Measurements from ENCODE around the gene SORCS1. TPM values are rescaled to one million over a fixed set of nuclear protein-coding genes. Genes with fewer than 3 reads are reported as not detected.
A peak's percentile ranks its signal among the peaks of the same experiment; 100 is the strongest.
"Not testable (repeated sequence)": the region's sequence is repeated elsewhere in the genome, so short reads cannot be mapped to it uniquely, and the experiment has no call there.

The SORCS1 gene
- total and polyA plus RNA-seq, 8 donors = 0.46 to 2.6 (median 1.6) TPM

DNA sequence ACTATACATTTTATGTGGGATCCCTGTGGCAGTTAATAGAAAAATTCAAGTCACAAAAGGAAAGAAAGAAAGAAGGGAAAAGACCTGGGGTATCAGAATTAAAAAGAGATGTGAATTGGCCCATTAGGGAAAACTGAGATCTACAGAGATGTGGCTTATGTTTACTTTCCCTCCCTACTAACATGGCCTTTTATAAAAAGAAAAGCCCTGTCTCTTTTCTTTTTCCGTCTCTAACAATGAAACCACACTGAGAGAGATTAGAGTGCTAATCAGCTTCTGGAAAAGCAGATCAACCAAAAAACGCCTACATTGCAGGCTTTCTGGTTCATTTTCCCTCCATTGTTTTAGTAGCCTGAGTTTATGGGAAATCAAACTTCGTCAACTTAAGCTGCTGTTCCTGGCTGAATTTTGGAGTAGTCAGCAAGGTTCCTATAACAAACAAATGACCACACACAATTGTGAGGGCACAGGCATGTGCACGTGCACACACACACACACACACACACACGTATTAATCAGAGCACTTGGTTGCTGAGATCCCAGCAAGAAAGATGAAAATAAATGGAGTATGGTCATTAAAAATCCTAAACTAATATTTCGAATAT is 235.1 kb downstream of the SORCS1 start:
- ATAC-seq (no peak), FAIRE-seq (no peak), DNase-seq (no peak)
- H3K4me1 ChIP-seq = no peaks in the 10 kb centered on the region
- no peak overlapping the region for H3K4me3 ChIP-seq
- peaks cover 0 to 4% (median 0%) of the 10 kb centered on the region in 4 donors for H3K27me3 ChIP-seq
- no peak overlapping the region for H3K27ac ChIP-seq
- intact Hi-C loops (cut with DNase I) = no loop called here
- WGBS, 2 donors = 57 to 69% methylated on average over 6 of the region's 6 CpGs
- no peaks in the 10 kb centered on the region for H3K9me3 ChIP-seq
- no peaks in the 10 kb centered on the region for H3K36me3 ChIP-seq
- TF ChIP-seq, protein P1, sequence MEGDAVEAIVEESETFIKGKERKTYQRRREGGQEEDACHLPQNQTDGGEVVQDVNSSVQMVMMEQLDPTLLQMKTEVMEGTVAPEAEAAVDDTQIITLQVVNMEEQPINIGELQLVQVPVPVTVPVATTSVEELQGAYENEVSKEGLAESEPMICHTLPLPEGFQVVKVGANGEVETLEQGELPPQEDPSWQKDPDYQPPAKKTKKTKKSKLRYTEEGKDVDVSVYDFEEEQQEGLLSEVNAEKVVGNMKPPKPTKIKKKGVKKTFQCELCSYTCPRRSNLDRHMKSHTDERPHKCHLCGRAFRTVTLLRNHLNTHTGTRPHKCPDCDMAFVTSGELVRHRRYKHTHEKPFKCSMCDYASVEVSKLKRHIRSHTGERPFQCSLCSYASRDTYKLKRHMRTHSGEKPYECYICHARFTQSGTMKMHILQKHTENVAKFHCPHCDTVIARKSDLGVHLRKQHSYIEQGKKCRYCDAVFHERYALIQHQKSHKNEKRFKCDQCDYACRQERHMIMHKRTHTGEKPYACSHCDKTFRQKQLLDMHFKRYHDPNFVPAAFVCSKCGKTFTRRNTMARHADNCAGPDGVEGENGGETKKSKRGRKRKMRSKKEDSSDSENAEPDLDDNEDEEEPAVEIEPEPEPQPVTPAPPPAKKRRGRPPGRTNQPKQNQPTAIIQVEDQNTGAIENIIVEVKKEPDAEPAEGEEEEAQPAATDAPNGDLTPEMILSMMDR (IDR thresholded peaks at IDR 0.05) = no peak

DNA sequence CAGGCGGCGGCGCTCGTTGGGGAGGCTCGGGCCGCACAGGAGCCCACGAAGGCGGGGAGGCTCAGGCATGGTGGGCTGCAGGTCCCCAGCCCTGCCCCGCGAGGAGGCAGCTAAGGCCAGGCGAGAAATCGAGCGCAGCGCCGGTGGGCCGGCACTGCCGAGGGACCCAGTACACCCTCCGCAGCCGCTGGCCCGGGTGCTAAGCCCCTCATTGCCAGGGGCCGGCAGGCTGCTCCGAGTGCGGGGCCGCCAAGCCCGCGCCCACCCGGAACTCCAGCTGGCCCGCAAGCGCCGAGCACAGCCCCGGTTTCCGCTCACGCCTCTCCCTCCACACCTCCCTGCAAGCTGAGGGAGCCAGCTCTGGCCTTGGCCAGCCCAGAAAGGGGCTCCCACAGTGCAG is 236.4 kb downstream of the SORCS1 start:
- H3K4me1 ChIP-seq; FAIRE-seq; H3K27me3 ChIP-seq; ATAC-seq; H3K4me3 ChIP-seq; intact Hi-C loops (cut with DNase I); H3K27ac ChIP-seq; H3K9me3 ChIP-seq; H3K36me3 ChIP-seq: not testable (repeated sequence)
- WGBS, 2 donors = 87 to 93% methylated on average over 24 to 33 of the region's 33 CpGs
- DNase-seq = peak in 2 of 6 donors; percentile 12 to 50

DNA sequence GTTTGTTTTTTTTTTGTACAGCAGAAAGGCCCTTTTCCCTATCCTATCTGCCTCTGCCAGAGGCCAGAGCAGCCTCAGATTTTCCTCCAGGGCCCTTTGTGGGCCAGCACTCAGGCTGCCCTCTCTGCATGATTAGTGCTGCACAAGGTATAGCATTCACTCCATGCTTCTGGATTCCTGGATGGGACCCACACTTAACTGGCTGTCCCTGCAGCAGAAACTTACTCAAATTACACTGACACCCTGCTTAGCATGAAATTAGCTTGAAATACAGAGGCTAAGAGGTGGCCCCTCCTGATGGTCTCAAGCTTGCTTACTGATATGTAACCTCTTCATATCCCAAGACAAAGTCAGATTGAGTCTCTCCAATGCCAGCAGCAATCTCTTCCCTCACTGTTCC is 239.3 kb downstream of the SORCS1 start:
- TF ChIP-seq, protein P1 (IDR thresholded peaks at IDR 0.05) = no peak
- Histone ChIP-seq H3K4me1 (no peaks in the 10 kb centered on the region), H3K27ac (no peak overlapping the region), H3K9me3 (no peaks in the 10 kb centered on the region), H3K27me3 (no peaks in the 10 kb centered on the region), H3K4me3 (no peak overlapping the region), H3K36me3 (no peaks in the 10 kb centered on the region)
- DNase-seq (no peak), FAIRE-seq (no peak), ATAC-seq (no peak)
- intact Hi-C loops (cut with DNase I) = no loop called here

DNA sequence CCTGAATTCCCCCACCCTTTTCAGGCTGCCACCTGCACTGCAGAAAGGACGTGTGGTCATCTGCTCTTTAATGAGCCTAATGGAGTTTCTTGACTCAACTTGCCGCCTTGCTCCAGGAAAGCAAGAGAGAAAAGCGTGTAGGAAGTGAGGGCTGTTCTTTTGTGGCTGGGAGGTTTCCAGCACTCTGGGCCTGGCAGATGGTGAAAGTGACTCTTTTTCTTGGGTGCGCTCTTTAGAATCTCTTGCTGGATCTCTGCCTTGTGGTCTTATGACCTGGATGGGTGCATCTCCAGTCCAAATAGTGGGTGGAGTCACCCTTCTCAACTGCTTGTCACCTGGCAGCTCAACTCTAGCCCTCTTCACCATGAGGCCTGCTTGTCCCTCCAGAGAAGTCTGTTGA is 244.0 kb downstream of the SORCS1 start:
- DNase-seq = no peak
- intact Hi-C loops (cut with DNase I) = no loop called here
- no peaks in the 10 kb centered on the region for H3K27me3 ChIP-seq
- no peak overlapping the region for H3K4me3 ChIP-seq
- H3K4me1 ChIP-seq = no peaks in the 10 kb centered on the region
- no peaks in the 10 kb centered on the region for H3K36me3 ChIP-seq
- TF ChIP-seq, protein P1 (IDR thresholded peaks at IDR 0.05) = no peak
- WGBS, 2 donors = 73 to 81% methylated on average over 4 of the region's 4 CpGs
- ATAC-seq = no peak
- no peak for FAIRE-seq
- no peak overlapping the region for H3K27ac ChIP-seq
- H3K9me3 ChIP-seq = no peaks in the 10 kb centered on the region

DNA sequence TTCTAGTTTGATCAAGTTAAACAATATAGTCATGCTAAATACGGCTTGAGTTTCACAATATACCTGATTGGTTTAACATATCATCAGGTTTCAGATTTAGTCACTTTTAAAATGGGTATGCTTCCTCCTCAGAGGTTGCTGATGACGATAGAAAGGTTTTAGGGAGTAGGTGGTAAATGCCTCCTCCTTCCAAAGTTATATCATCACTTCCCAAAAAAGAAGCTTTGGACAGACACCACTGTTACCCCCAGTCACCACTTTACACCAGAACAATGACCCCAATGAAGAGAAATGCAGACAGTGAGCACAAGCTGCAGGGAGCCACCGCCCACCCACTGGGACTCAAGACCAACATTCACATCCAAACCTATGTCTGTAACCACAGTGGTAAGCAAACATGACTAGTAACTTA is 244.6 kb downstream of the SORCS1 start:
- Histone ChIP-seq H3K4me1 (no peaks in the 10 kb centered on the region), H3K4me3 (no peak overlapping the region), H3K27me3 (no peaks in the 10 kb centered on the region), H3K27ac (no peak overlapping the region), H3K9me3 (no peaks in the 10 kb centered on the region), H3K36me3 (no peaks in the 10 kb centered on the region)
- intact Hi-C loops (cut with DNase I) = no loop called here
- ATAC-seq = no peak
- TF ChIP-seq, protein P1 (IDR thresholded peaks at IDR 0.05) = no peak
- no peak for FAIRE-seq
- no peak for DNase-seq
- WGBS, 2 donors = 55 to 60% methylated on average over 3 of the region's 3 CpGs

Data from pancreas (tissue), 10 donors.